Kidney glomerular epithelial cell (primary cell): Measurements from ENCODE around the gene RPS6KA5.
"Not testable (repeated sequence)": the region's sequence is repeated elsewhere in the genome, so short reads cannot be mapped to it uniquely, and the experiment has no call there.

Experiments used
- DNase-seq: peaks from one replicate; lab custom pipeline; 2025; lab: John Stamatoyannopoulos, UW

The RPS6KA5 gene

DNA sequence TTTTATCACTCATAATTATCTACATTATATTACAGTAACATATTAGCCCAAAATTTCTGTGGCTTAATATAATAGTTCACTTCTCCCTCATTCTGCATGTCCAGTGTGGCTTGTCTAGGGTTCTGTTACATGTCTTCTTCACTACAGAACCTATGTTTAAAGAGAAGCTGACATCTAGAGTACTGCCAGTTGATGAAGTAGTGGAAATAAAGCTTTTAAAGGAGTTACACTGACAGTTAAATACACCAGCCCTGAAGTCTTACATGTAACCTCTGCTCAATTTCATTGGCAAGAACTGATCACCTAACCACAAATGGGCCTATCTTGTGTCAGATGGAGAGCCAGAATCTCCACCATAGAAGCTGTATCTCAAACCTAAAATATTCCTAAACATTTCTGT lies 32.9 kb downstream of the RPS6KA5 start:
- no peak for DNase-seq

DNA sequence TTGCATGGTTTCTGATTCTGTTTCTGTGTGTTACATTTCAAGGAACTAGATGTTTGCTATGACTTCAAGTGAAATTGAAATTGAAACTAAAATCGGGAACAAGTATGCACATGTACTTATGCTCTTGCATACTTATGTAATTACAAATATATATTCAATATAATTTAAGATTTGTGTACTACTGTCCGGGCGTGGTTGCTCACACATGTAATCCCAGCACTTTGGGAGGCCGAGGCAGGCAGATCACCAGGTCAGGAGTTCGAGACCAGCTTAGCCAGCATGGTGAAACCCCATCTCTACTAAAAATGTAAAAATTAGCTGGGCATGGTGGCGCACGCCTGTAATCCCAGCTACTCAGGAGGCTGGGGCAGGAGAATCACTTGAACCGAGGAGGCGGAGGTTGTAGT lies 37.8 kb downstream of the RPS6KA5 start:
- not testable (repeated sequence) for DNase-seq

DNA sequence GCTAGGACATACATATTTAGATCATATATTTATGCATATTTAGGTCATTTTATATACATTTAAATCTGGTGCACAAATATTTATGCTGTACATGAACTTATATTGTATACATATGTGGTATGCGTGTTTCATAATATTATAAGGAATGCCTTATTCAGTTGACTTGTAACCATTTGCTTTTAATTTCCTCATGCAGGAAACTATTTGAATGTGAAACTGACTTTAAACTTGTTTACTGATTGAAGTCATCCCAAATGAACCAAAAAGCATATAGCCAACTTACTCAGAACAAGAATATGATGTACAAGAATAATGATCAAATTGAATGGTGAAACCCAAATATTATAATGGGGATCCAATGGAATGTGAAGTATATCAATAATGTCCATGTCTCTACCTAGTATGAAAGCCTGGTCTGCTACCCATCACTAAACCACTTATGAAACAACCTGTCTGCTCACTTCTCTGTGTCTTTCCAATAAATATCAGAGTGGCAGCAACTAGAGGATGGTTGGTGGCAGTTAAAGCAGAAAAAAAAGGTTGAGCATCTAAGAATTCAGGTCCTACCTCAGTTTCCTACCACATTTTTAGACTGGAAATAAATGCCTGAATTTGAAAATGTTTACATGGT lies 38.3 kb downstream of the RPS6KA5 start:
- no peak for DNase-seq

DNA sequence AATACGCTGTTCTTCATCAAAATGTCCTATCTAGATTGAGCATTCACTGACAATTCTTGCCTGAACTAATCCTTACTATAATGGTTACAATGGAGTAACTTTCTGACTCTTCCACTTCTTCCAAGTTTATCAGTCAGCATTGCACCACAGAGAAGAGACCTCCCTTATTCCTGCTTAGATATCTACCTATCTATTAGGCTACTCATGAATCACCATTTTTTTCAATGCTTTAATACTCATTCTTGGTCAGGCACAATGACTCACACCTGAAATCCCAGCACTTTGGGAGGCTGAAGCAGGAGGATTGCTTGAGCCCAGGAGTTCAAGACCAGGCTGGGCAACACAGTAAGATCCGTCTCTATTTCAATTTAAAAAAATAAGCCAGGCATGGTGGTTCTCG lies 39.3 kb downstream of the RPS6KA5 start:
- no peak for DNase-seq

DNA sequence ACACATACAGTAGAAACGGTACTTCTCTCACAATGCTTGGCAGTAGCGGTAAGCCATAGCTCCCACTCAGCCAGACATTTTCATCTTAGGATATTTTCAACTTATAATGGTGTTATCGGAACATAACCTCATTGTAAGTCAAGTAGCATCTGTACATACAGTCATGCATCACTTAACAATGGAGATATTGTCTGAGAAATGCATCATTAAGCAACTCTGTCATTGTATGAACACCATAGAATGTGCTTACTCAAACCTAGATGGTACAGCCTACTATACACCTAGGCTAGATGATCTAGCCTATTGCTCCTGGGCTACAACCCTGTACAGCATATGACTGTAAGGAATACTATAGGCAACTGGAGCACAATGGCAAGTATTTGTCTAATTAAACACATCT lies 40.8 kb downstream of the RPS6KA5 start:
- no peak for DNase-seq

DNA sequence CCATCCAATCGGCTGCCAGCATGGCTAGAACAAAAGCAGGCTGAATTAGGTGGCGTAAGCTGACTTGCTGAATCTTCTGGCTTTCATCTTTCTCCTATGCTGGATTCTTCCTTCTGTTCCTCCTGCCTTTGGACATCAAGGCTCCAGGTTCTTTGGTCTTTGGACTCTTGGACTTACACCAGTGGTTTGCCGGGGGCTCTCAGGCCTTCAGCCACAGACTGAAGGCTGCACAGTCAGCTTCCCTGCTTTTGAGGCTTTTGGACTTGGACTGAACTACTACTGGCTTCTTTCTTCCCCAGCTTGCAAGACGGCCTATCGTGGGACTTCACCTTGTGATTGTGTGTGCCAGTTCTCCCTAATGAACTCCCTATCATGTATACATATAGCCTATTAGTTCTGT lies 42.0 kb downstream of the RPS6KA5 start:
- no peak for DNase-seq

DNA sequence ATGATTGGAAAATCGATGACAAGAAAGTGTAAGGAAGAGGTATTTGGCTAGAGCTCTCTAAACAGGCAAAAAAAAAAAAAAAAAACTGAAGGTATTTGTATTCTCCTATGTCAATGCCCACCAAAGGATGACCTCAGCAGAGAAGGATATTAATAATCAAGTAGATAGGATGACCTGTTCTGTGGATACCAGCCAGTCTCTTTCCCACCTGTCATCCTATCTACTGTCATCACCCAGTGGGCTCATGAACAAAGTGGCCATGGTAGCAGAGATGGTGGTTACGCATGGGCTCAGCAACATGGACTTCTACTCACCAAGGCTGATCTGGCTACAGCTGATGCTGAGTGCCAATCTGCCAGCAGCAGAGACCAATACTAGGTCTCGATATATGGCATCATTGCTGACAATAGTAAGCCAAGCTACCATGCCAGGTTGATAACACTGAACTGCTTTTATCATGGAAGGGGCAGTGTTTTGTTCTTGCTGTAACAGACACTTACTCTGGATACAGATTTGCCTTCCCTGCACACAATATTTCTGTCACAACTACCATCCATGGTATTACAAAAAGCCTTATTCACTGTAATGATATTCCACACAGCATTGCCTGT lies 43.5 kb downstream of the RPS6KA5 start:
- DNase-seq, result no peak

DNA sequence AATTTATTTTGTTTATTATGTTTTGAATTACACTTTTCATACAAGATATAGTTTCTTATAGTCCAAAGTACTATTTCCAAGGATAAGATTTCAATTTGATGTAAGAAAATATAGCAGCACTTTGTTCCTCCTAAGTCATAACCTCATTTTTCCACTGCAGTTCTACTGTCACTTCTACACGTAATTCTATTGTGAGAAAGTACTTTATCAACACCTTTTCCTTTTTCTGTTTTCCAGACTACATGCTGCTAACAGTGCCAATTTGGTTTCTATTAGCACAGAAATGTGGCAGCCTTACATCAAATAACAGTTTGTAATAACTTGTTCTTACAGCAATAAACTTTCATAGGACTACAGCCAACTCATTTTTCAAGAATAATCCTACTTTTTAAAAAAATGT lies 45.0 kb downstream of the RPS6KA5 start:
- DNase-seq, result no peak

DNA sequence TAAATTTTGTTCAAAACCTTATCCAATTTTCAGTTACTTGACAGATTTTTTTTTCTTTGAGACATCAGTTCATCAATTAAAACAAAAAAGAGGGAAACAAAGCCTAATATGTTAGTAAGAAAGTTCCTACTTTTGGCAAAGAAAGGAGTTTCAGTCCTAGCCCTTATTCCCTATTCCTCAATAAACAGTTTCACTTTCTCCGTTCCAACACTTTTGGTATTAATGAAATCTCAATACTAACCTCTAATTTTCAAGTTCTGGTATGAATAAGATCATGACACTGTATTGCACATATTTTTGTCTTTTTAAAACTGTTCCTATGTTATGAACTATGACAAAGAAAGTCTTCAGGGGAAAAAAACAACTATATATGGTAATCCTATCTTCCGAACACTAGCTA lies 48.4 kb downstream of the RPS6KA5 start:
- DNase-seq, result no peak

DNA sequence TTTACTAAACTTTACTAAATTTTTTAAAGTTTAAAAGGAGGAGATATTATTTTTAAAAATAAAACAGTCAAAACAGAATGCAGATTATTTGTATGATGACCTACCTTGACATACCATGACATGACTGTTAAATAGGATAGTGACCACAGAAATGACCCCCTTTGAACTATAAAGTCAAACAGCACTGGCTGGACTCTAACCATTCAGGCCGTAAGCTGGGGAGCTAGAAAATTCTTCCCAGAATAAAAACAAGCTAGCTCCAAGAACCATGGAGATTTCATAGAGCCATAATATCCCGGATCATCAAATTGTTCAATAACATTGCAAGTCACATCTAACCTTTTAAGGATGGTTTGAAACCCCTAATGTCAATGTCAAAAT lies 50.3 kb downstream of the RPS6KA5 start:
- DNase-seq, result no peak

DNA sequence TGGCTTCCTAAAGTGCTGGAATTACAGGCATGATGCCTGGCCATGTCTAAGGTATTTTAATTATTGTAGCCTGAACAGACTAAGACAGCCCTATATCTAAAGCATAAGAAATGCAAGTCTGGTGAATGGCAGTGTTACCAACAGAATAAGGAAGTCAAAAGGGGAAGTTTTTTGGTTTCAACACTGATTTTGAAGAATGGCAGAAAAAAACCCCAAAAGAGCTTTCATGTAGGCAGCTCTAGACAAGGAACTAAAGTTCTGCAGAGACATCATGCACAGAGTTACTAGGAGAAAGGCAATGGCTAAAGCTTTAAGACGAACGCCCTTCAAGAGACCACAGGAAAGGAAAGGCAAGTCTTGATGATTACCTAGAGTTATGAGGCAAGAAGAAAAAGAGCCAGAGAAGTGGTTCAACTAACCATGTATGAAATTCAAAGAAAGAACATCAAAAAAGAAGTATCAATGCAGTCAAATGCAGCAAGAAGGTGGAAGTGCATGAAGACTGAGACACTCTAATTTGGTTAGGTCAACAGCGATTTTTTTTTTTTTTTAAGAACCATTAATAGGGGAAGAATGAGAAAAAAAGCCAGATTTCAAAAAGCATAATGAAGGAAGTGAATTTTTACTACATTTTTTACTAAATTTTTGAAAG lies 50.8 kb downstream of the RPS6KA5 start:
- no peak for DNase-seq

DNA sequence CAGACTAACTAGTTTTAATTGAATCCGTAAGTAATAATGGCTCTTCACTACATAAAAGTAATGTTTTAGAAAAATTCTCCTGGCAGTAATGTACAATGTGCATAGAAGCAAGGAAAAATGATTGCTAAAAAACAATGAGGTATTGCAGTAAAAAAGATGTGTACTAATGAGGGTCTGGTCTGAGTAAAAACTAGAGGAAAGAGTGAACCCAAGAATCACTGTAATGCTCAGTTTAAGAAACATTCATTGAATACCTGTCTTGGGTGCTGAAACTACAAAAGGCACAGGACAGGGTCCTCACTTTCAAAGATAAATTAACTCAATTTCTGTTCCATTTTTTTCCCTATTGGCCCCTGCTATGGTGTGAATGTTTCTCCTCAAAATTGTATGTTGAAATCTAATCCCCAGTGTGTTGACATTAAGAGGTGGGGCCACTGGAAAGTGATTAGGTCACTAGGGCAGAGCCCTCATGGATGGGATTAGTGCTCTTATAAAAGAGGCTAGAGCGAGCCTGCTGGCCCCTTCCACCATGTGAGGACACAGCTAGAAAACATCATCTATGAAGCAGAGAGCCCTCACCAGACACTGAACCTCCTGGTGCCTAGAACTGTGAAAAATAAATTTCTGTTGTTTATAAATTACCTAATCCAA lies 51.6 kb downstream of the RPS6KA5 start:
- no peak for DNase-seq

DNA sequence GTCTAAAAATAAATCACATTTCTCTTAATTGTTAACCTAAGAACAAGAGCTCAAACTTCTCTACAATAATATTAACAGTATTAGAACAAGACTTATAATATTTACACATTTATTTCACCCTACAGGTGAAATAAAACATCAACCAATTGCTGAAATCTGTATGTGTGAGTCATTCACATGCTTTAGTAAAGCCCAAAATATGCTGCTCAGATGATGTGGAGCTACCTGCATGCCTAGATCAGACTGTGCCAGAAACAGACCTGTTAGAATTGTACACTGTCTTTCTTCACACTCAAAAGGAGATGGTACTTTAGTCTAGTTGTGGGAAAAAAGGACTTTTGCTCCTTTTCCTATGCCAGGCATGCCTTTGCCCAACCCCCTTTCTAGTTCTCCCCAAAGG lies 54.7 kb downstream of the RPS6KA5 start:
- no peak for DNase-seq

DNA sequence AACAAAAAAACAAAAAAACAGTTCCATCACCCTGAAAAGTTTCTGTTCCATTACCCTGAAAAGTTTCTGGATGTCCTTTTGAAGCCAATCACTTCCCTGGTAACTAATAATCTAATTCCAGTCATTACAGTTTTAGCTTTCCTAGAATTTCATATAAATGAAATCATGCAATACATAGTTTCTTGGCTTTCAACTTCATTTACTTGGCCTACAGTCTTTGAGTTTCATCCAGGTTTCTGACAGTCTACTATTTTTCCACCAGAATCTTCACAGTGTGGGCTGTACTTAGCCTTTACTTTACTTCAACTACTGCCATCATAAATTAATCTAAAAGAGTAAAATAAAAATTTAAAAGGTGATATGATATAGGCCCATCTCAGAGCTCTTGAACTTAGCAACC lies 55.5 kb downstream of the RPS6KA5 start:
- DNase-seq, result no peak

DNA sequence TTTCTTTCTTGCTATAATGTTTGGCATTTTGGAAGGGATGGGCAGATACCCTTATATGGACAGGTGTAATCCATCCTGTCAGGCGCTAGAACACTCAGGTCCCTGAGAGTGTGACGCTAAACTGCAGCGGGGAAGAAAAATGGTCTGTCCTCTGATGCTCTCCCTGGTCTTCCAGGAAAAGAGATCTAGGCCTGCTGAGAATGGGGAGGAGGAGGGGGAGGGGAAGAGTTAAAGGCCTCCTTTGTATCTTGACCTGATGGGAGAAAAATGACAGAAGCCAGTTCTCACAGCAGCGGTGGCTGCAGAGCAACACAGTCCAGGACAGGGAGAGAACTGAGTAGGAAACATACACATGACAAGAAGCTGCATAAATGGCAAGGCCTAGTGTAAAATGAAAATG lies 61.1 kb downstream of the RPS6KA5 start:
- DNase-seq, result no peak

DNA sequence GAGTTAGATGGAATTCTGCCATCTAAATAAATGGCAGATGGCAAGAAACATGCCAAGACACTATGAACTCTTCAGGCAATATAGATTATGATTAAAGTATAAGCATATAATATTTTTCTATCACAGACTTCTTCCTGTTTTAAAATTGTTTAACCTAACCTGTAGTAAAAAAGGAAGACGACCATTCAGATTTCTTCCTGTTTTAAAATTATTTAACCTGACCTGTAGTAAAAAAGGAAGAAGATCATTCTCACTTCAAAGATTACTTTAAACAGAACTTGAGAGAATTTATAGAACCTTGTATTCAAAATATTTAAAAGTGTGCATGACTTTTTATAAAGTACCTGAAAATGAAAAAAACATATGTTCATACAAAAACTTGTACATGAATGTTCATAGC lies 63.5 kb downstream of the RPS6KA5 start:
- no peak for DNase-seq

DNA sequence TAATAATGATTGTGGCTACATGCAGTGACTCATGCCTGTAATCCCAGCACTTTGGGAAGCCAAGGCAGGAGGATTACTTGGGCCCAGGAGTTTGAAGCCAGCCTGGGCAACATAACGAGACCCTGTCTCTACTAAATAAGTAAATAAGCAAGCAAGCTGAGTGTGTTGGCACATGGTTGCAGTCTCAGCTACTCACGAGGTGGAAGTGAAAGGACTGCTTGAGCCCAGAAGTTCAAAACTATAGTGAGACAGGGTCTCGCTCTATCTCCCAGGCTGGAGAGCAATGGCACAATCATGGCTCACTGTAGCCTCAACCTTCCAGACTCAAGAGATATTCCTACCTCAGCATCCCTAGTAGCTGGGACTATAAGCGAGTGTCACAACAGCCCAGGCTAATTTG lies 64.7 kb downstream of the RPS6KA5 start:
- no peak for DNase-seq

DNA sequence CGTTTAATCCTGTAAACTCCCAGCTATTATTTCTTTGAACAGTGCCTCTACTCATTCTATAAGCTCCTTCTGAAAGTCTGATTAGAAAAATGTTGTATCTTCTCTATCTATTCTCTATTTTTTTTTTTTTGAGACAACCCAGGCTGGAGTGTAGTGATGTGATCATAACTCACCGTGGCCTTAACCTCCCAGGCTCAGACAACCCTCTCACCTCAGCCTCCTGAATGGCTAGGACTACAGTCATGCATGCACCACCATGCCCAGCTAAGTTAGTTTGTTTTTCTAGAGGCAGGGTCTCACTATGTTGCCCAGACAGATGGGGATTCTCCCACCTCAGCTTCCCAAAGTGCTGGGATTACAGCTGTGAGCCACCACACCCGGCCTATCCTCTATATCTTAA lies 66.6 kb downstream of the RPS6KA5 start:
- no peak for DNase-seq

DNA sequence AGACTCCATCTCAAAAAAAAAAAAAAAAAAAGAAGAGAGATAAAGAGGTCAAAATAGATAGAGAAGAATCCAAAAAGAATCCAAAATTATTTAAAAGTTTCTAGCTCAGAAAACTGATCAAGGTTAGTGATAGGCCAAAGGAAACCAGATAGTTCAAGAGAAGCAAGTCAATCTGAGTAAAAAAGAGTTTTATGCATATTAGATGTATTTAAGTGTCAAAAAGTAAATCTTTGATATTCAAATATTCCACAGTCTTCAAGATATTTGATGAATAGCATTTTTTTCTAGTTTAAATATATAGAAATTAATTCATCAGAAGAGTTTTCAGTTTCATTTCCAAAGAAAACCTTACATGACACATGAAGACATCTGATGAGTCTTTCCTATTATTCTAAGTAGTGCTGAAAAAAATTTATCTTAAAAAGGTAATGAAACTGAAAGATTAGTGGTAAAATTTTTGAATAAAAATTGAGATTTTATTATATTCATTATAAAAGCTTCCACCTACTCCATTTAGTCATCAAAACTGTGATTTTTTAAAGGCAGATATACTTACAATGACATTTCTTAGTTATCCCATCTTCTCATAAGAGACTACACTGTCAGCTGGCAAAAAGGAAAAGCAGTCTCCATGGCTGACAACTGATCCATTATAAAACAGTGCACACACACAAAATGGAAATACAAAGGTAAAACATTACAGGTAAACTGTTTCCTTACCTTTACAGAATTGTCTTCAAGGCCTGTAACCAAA lies 68.6 kb downstream of the RPS6KA5 start:
- DNase-seq, result no peak

DNA sequence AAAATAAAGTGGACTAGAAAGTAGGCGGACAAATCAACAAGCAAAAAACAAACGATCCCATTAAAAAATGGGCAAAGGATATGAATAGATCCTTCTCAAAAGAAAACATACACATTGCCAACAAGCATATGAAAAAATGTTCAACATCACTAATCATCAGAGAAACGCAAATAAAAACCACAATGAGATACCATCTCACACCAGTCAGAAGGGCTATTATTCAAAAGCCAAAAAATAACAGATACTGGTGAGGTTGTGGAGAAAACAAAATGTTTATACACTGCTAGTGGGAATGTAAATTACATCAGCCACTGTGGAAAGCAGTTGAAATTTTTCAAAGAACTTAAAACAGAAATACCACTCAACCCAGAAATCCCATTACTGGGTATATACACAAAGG lies 70.3 kb downstream of the RPS6KA5 start:
- no peak for DNase-seq

DNA sequence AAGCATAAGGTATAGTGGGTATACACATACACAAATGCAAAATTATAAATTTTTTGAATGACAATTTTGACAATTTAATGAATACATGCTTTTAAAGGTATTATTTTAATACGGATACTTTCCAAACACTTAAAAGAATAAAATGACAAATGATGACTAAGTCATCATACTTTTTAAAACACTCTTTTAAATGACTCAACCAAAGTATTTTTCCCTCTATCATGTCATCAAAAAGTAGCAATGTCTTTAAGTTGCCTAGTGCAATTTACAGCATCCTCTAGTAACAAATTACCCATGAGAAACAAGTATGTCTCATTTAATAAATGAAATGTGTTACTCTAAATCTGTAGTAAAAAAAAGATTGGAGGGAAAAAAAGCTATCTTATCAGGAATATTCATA lies 73.3 kb downstream of the RPS6KA5 start:
- DNase-seq, result no peak

DNA sequence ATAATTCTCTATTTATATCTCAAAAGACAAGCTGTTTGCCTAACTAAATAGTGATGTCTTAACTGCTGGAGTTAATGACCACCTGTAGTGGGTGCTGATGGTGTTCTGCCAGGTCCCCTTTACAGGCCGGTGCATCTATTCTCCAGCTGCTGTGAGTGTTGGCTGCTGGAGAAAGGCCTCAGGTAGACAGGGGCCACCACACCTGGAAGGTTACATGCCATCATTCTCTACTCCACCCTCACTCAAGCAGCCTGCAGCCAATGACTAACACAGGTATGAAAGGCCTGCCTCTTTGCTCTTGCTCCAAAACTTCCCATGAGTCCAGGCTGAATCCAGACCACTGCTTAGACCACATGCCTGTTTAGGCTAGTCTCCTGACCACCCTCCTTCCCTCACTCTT lies 73.9 kb downstream of the RPS6KA5 start:
- no peak for DNase-seq
